ENCODE data around the gene B3GAT3.
"Not testable (repeated sequence)": the region's sequence is repeated elsewhere in the genome, so short reads cannot be mapped to it uniquely, and the experiment has no call there.

The B3GAT3 gene

DNA sequence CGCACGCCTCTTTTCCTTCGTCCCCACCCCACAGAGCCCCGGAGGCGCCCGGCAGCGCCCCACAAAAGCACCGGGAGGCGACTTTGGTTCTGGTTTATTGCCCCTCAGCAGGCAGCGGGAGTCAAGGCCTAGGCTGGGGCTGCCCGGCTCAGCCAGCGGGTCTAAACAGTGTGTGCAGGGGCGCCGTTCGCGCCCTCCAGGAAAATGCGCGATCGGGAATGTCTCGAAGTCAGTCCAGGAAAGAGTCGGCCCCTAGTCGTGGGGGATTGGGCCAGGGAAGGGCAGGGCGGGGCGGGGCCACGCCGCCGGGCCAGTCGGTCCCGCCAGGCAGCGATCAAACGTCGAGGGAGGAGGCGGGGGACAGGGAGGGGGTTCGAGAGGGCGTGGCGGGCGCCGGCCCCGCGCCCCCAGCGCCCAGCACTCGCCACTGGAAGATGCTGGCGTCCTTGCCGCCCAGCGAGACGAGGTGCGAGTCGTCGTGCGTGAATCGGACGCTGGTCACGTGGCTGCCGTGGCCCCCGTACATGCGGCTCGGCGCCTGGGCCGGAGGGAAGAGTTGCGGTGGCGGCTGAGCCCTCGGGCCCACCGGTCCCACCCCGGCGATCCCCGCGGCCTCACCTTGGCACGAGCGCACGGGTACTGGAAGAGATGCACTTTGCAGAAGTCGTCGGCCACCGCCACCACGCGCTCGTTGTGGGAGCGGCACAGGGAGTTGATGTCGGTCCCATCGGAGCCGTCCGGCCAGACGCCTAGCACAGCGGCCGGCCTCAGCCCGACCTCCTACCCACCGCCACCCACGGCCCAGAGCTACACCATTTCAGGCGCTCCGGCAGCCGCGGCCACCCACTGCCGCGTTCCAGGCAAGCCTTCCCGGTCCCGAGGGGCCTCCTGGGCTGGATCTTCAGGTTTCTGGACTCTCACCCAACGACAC, 19.4 kb downstream of the B3GAT3 start:
- peak; percentile 74 for DNase-seq

DNA sequence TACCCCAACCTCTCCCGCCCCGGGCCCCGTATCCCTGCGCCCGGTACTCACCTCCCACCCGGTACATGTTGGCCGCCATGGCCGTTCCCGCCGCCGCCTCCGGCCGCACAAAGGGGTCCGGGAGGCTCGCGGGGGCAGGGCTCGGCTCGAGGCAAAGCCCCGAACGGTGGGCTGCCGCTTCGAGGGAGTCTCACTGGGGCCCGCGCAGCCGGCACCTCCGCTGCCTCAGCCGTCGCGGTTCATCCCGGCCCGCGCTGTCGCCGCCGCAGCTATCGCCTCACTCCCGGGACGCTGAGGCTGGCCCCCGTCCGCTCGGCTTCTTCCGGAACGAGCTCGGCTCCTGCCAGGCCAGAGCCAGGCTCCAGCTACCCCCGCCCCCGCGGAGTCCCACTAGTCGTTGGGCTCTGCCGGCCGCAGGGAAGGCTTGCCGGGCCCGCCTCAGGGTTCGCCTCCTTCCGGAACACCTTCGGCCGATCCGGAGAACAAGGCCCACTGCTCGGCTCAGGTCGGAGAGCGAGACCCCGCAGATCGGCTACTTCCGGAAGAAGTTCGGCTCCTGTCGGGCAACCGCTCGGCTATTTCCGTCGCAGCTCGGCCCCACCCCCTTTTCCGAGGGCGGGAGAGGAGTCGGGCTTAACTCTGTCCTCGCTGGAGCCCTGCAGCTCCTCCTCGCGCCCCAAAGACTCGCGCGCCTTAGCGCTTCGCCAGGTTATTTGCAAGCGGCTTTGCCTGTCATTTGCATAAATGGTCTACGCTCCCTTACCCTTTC, 20.2 kb downstream of the B3GAT3 start, which contains the start of gene MTA2:
Gene MTA2 (minus strand): TSS at position 494 of the 769 bp plus-strand sequence. CDS start 415 bp downstream, at position 79.
- peak; percentile 97 for DNase-seq

DNA sequence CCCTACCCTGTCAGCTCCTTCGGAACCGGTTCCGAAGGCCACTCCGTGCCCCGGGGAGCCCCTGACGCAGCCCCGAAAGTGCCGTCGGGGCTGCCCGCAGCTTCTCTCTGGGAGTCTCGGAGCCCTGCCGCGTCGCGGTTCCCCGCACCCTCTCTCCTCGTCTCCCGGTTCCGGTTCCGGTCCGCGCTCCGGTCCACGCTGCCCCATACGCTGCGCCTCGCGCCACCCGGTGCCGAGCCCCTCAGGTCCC, 20.7 kb downstream of the B3GAT3 start:
- peak; percentile 30 for DNase-seq

DNA sequence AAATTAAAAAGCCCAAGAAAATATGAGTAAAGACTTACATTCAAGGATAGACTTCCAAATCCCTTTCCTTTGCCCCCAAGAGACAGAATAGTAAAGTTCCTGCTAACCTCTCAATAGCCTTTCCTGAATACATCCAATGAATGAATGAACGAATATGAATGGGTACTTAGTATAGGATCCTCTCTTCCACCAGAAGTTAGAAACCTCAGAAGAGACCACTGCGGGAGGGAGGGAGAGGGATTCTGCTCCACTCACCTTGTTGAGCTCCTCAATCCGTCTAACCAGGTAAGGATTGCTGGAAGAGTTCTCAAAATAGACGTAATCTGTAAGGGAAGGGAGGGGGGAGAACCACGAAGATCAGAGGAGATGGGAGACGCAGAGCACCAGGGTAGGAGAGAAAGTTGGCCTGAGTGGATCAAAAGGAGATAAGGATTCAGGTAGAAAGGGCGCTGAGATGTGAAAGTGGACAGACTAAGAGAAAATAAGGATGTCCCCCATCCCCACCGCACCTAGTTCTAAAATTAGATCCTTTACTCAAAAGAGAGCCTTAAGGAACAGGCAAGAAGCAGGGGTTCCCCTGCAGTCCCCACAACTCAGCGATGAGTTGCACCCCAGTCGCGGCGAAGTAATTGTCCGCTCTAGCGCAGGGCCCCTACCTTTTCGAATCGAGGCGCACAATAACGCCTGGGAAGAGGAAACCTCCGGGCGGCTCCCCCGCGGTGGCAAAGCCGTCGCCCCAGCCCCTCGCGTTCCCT, 21.2 kb downstream of the B3GAT3 start:
- DNase-seq: no peak

DNA sequence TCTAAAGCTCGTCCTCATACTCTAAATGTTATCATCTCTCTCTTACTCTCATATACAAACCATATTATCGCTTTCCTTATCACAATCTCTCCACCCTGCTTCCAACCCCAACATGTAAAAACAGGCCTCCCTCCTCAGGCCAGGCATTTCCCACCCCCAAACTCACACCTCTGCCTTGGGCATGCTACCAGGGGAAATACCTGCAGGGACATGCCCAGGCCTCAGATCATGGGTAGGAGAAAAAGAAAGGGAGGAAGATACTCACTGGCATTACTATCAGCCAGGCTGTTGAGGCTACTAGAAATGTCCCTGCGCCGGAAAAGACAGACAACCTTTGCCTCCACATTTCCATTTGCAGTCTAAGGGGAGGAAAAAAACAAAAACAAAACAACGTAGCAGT, 21.9 kb downstream of the B3GAT3 start:
- DNase-seq: no peak

DNA sequence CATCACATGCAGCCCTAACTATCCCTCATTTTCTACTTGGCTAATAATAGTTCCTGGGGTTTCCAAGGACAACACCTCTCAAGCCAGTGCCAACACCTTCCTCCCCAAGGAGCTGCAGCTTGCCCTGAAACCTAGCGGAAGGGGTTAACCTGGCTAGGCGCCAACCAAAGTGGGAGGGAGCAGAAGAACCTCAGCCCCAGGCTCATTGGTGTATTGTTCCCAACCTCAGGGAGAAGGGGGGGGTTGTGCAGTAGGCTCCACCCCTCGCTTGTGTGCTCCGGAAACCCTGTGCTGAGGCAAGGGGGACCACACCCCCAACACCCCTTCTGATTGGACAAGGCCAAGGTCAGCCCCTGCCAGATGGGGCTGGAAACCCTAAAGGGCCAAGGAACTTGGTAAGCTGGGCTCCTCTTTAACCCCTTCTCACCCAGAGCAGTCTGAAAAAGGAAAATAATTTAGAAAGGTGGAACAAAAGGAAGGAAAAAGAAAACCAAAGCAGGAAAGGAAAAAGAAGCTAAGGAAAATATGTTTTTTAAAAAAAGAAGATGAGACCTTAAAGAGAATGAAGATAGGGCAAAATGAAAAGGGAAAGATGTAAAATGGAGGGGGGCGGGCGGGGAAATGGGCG, 22.6 kb downstream of the B3GAT3 start:
- peak; percentile 99 for DNase-seq

DNA sequence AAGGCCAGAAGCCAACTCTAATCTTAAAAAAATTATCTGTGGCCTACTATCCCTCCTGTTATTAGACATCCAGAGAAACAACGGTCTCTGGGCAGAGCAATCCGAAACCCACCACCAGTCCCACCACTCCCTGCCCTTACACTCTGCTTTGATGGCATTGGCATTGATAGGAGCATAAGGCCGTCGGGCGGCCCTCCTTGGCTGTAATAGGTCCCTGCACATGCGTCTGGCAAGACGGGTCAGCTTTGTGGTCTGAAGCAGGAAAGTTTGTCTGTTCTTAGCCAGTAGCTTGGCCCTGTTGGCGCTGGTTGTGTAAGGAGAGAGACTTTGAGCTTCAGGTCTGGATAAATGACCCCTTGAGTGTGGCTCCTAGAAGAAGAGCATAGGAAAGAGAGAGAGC, 26.7 kb downstream of the B3GAT3 start:
- DNase-seq: no peak

DNA sequence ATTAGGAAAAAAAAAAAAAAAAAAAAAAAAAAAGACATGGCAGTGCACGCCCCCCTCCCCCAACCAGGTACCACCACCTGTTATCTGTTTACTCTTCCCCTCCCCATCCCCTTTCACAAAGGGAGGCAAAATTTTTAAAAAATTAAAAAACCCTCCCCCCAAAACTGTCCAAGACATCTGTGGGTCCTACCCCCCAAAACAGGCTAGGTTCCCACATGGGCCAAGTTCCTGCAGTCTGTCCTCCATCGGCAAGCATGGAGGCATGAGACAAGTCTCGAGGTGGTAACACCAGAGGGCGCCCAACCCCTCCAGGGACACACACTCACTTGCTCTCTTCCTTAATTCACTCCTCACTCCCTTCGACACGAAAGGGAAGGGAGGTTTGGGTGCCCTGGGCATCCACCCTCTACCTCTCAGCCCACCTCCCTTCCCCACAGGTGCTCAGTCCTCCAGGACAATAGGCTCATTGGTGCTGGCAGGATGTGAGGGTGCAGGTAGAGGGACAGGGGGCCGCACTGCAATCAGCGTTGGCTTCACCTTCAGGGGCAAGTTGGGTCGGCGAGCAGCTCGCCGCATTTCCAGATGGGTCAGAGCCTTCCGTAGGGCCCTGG, 28.2 kb downstream of the B3GAT3 start:
- peak; percentile 74 for DNase-seq

DNA sequence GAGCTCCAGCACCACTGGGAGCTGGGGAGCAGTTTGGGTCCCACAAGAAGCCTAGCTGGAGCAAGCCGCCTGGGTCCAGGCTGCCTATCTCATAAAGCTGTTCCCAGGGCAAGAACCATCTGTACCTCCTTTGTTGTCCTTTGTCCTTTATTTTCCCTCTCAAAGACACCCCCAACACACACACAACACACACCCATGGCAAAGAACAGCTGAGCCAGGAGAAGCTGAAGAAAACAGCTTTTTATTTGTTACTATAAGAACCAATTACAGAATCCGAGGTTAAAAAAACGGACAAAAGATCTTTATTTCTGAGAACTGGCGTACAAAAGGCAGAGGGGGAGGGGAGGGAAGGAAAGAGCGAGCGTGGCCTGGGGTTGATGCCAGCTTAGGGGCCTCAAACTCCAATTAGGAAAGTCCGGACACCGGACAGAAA, 28.8 kb downstream of the B3GAT3 start:
- no peak for DNase-seq

DNA sequence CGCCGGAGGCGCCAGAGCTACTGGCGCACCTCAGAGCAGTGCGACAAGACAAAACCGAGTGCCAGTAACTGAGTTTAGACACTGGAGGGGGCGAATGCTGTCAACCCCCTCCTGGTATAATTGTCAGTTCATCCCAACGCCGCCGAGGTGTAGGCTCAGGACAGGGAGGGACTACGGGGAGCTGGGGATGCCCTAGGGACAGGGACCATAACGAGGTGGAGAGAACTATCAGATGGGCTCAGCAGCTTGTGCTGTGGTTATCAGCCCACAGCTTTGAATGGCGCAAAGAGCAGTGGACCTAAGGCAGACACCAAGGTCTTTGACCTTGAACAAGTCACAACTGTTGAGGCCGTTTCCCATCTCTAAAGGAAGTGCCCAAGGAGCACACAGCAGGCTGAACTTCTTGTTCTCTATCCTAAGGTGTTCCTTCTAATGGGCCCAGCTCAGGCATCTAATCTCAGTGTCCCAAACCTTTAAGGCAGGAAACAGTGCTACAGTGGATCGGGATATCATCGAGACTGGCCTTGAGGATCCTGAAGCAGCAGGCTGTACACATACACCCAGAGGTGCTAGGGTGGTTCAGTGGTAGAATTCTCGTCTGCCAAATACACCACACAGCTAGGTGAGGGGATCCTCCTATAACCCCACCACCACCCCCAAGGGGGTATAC, 29.5 kb downstream of the B3GAT3 start:
- DNase-seq: no peak

DNA sequence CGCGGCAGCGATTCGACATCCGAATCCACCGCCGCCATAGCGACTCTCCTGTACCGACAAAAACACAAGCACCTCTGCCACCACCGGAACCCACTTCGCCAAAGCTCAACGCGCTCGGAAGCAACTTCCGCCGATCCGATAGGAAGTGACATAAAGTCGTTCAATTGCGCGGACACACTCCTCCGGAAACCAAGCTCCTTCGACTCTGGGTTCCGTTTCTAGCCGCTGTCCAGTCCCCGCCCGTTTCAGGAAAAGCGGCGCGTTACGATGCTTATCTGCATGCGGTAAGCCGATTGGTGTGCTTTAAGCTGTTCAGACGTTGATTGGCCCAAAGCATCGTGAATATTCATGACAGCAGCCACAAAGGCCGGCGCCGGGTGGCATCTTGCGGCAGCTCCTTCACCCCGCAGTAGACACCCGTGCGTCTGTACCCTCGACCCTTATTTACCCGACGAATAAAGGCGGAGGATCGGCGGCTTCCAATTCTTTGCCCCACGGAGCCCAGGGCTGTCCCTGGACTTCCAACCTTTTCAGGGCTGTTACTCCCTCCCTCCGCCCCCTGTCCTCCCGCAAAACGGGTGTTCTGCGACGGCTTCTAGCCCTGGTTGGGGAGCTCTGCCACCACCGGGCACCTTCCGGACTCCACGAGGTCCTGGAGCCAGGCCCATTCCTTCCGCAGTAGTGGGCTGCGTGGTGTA, 30.2 kb downstream of the B3GAT3 start, which contains the start of gene TUT1:
Gene TUT1 (minus strand): TSS at position 76 of the 698 bp plus-strand sequence. CDS start 38 bp downstream, at position 38.
- peak; percentile 99 for DNase-seq

DNA sequence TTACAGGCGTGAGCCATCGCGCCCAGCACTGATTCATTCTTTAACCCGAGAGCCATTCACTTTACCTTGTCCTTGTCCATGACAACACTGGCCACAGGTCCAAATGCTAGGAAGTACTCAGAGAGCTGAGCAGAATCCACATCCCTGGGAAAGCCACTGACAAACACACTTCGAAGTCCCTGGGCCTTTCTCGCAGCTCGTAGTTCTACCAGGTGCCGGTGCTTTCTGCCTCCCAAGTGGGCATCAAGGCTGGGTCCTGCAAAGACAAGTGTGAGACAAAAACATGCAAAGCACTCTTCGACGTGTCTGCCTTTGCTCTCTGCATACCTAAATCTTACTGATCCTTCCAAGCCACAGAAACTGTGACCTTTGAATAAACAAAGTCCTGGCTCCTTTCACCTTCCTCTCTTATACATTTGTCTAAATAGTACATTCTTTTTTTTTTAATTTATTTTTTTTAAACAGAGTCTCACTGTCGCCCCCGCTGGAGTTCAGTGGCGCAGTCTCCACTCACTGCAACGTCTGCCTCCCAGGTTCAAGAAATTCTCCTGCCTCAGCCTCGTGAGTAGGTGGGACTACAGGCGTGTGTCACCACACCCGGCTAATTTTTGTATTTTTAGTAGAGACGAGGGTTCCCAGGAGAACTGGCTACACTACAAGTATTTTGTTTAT, 32.7 kb downstream of the B3GAT3 start:
- DNase-seq: peak; percentile 31

DNA sequence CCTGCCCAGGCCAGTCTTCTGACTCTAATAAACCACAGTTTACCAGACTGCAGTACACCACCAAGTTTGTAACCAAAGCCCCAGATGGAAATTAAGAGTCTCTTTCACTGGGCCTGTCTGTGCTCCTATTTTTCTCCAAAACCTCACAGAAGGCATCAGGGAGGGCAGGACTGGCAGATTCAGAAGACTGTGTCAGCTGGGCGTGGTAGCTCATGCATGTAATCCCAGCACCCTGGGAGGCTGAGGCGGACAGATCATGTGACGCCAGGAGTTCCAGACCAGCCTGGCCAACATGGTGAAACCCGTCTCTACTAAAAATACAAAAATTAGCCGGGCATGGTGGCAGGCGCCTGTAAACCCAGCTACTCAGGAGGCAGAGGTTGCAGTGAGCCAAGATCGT, 36.4 kb downstream of the B3GAT3 start:
- not testable (repeated sequence) for DNase-seq

DNA sequence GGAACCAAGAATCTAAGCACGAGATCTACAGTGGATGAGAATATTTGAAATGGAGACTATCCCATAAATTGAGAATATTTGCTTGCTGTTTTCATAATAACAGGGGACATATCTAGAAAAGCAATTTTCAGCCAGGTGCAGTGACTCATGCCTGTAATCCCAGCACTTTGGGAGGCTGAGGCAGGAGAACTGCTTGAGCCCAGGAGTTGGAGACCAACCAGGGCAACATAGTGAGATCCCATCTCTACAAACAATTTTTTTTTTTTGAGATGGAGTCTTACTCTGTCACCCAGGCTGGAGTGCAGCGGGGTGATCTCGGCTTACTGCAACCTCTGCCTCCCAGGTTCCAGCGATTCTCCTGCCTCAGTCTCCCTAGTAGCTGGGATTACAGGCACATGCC, 40.1 kb downstream of the B3GAT3 start:
- not testable (repeated sequence) for DNase-seq

DNA sequence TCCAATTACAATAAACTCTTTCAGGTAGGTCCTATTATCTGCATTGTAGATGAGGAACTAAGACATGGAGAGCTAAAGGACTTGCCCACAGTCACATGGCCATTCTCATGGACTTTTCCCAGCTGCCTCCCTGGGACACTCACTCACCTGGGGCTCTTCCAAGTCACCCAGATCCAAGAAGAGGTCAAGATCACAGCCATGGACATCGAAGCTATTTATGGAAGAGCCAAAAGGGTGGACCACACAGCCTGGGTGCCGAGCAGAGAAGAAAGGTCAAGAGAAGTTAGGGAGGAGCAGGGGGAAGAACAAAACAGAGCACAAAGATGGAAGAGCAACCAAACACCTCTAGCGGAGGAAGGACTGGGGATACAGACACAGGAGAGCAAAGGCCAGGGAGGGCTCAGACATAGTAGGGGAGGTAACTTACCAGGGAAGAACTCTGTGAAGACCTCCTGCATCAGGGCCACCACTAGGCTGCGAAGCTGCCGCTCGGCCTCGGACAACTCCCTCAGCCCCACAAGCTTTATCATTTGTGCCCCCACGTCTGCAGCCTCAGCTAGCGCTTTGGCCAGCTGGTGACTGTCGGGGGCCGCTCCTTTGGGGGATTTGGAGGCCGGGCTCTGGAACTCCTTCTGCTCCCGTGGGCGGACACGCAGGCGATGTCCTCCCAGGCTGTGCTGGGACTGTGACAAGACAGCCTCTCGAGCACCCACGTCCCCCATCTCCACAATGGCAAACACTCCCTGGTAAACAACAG, 40.6 kb downstream of the B3GAT3 start:
- DNase-seq: no peak

DNA sequence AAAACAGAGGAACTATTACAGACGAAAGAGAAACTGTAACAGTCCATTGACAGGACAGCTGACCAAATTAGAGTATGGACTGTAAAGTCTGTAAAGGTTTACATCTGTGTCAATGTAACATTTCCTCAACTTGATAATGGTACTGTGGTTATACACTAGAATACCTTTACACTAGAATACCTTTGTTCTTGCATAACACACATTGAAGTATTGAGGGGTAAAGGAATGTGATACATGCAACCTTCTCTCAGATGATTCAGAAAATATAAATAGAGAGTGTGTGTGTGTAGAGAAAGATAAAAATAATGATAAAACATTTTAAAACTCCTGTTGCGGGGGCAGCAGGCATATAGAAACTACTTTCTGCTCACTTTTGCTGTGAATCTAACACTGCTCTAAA, 42.5 kb downstream of the B3GAT3 start:
- no peak for DNase-seq

DNA sequence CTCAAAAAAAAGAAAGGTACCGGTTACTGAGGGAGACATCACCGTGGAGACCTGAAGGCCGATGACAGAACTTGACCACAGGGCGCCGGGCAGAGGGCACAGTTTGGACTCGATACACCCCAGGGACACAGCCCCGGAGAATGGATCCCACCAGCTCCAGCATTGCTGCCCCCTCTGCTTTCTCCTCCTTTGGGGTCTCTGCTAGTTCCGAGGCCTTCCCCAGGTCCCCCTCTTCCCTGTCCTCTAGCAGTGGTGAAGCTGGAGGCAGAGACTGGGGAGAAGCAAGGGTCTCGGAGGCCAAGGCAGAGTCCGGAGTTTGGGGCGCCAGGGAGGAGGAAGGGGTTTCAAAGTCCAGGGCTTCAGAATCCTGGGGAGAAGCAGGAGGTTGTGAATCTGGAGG, 43.2 kb downstream of the B3GAT3 start:
- no peak for DNase-seq

DNA sequence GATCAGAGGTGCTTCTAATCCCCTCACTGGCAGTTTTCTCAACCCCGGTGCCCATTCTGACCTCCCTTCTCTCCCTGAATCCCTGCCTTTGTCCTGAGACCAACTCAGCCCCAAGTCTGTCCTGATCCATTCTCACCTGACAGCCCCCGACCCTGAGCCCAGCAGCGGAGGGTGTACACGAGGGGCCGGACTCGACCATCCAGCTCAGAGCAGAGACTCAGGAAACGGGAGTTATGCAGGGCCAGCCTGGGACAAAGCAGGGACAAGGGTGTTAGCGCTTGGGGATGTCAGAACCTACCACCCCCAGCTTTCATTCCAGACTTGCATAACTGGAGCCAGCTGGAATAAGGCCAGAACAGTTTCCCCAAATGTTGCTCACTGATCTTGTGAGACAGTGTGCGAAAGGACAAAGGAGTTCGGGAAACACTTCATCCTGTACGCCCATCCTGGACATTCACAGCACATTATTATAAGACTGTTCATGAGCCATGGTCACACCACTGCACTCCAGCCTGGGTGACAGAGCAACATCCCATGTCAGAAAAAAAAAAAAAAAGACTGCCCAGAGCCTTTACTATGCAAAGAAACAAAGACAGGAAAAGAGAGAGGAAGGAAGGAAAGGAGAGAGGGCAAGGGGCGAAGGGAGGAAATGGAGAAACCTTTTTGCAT, 44.6 kb downstream of the B3GAT3 start:
- no peak for DNase-seq

DNA sequence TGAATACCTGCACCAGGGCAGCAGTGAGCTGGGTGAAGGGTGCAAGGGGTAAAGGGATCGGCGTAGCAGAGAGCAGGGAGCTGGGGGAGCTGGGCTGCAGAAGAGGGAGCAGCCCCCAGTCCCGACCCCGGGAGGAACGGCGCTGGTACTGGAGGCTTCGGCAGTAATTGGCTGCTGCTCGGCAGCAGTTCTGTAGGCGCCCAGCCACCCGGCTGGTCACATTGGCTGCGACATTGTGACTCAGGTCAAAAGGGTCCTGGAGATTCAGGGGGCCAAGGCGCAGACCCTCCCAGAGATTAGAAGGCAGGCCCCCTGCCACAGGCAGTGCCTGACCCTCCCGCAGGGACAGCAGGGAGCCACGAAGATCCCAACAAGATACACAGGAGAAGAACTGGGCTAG, 45.9 kb downstream of the B3GAT3 start:
- no peak for DNase-seq
